Heart left ventricle (tissue), 16 donors: Measurements from ENCODE around the gene AMACR. TPM values are rescaled to one million over a fixed set of nuclear protein-coding genes. Genes with fewer than 3 reads are reported as not detected.
"Not testable (repeated sequence)": the region's sequence is repeated elsewhere in the genome, so short reads cannot be mapped to it uniquely, and the experiment has no call there.

ENCODE experiments used
- ATAC-seq, 4 donors: fragments of 200-7000 bp; cut with Tn5 transposase; one replicate each; pipeline ENCODE4 v1.9.1; 2020 to 2022; ENCODE audit warnings: moderate library complexity in 4 of 4, mild to moderate bottlenecking in 3 of 4, moderate number of reproducible peaks in 1 of 4
- DNase-seq, 5 donors: peaks; one replicate each; pipeline ENCODE4 v3.0.0-alpha.2; 2020
- H3K27ac ChIP-seq, 12 donors: fragments of 200-600 bp; sonication (generic) in 4 of 12; one replicate each; pipeline versions ENCODE4 v1.5.0 to v1.8.0; 2016 to 2022; ENCODE audit warnings: mild to moderate bottlenecking in 2 of 12
- H3K27me3 ChIP-seq, 9 donors: fragments of 200-600 bp; sonication (generic) in 2 of 9; one replicate each; pipeline versions ENCODE4 v1.5.1 to v1.8.0; 2016 to 2022; ENCODE audit warnings: mild to moderate bottlenecking in 3 of 9
- H3K36me3 ChIP-seq, 9 donors: fragments of 200-600 bp; sonication (generic) in 2 of 9; one replicate each; pipeline versions ENCODE4 v1.5.0 to v1.8.0; 2018 to 2022; ENCODE audit warnings: mild to moderate bottlenecking in 2 of 9
- H3K4me1 ChIP-seq, 12 donors: fragments of 200-600 bp; sonication (generic) in 4 of 12; one replicate each; pipeline versions ENCODE4 v1.5.0 to v1.8.0; 2016 to 2022; ENCODE audit warnings: mild to moderate bottlenecking in 3 of 12
- H3K4me3 ChIP-seq, 12 donors: fragments of 200-600 bp; sonication (generic) in 4 of 12; one replicate each; pipeline versions ENCODE4 v1.5.0 to v1.8.0; 2017 to 2022; ENCODE audit warnings: mild to moderate bottlenecking in 9 of 12, moderate library complexity in 4 of 12
- H3K9me3 ChIP-seq, 12 donors: fragments of 200-600 bp; sonication (generic) in 4 of 12; one replicate each; pipeline versions ENCODE4 v1.5.0 to v1.8.0; 2016 to 2022; ENCODE audit warnings: mild to moderate bottlenecking in 1 of 12
- POLR2A ChIP-seq, 2 donors: fragments of 450-650 bp; IDR thresholded peaks; one replicate each; pipeline ENCODE4 v1.6.1; 2017; ENCODE audit warnings: antibody characterized with exemption in 2 of 2, mild to moderate bottlenecking in 2 of 2, moderate library complexity in 2 of 2
- WGBS, 4 donors: extraction: QIAGEN DNeasy Blood & Tissue Kit in 2 of 4; methylation state at CpG; one replicate each; pipeline versions ENCODE4 v1.1.5 to v1.1.7; 2013 to 2018; 5-methylcytosine and 5-hydroxymethylcytosine counted together
- intact Hi-C, 10 donors: fragments of 100-400 bp; cut with DNase I; formaldehyde crosslinking; loops; one replicate each; pipeline versions ENCODE4 v1.11.1 to v1.14.2; 2022
- polyA plus RNA-seq, 2 donors: library from polyadenylated mRNA; stranded (reverse); fragments of 200-250 nt; gene quantifications; one replicate each; pipeline ENCODE4 v1.2.3, GENCODE V29; 2013
- total RNA-seq, 9 donors: library from RNA; depleted of rRNA in 2 of 9; stranded (reverse); fragments of >200 nt in 2 of 9; fragmentation: NEBNext Ultra II Directional in 3 of 9; extraction: Animal tissue kit (Norgen Biotek cat#: 25700) in 3 of 9; gene quantifications; one replicate each; pipeline versions ENCODE4 v1.1.0 to v1.2.4, GENCODE V29; 2016 to 2023
- TF ChIP-seq, protein P1 (sequence below), 12 donors: fragments of 200-600 bp; sonication (generic) in 4 of 12; IDR thresholded peaks; one replicate each; pipeline versions ENCODE4 v1.5.0 to v1.8.0; 2018 to 2022; ENCODE audit warnings: antibody characterized with exemption in 12 of 12, mild to moderate bottlenecking in 5 of 12
- donor health status: ischemic (EF 13 %, LVEDD 7.1; RV severe dilation, severe dysfunction).
- donor health status: healthy with polysubstance abuse.
- donor health status: DM: no; HTN: yes; CAD: no.
- donor health status: DM: no; HTN: no; CAD: no.
- donor health status: ischemic (EF 25% LVEDD 6.9; RV normal size, moderate dysfunction).
- donor health status: ischemic (EF 25% LVEDD 5.7; RV mildly dilated, moderate dysfunction).
- donor health status: healthy.
- donor health status: DM: yes; HTN: yes; CAD: no.
- donor health status: ischemic (EF 35%, LVEDD 5.7; RV mildly dilated, moderate dysfunction).
- donor health status: nonischemic (EF 11% LVEDD 7.7; RV severe dilation, severe dysfunction).
- donor health status: DM: yes; HTN: yes; CAD: no.
- donor health status: PGD.
- donor health status: ischemic (EF 29% LVEDD 5.4; RV normal size, mild dysfunction).
- donor health status: nonischemic (EF 23%, LVEDD 6.1; RV moderate dilation, normal function).

The AMACR gene
- total and polyA plus RNA-seq, 11 donors = 2.6 to 17.5 (median 6.6) TPM

DNA sequence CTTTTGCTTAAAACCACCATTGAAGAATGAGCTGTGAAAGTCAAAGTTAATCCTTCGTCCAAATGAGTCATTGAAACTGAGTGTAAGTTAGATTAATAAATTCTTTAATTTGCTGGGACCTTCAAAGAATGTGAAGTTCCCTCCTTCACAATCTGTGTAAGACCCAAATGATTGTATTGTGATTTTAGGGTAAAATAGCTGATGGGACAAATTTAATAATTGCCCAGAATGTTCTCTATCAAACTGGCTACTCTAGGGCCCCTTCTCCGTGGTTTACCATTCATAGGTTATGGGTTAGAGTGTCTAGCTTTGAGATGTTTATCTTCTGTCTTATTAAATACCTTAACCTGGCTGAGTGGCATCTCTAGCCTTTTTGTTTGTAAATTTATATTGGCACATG, 23.3 kb upstream of the AMACR start:
- Histone ChIP-seq H3K27me3 (no peaks in the 10 kb centered on the region), H3K36me3 (peaks cover 0 to 29% (median 0%) of the 10 kb centered on the region in 9 donors), H3K4me1 (peaks cover 0 to 4% (median 0%) of the 10 kb centered on the region in 12 donors), H3K9me3 (no peaks in the 10 kb centered on the region), H3K4me3 (no peak overlapping the region), H3K27ac (no peak overlapping the region)
- ATAC-seq (no peak), DNase-seq (no peak)
- intact Hi-C loops = no loop called here
- TF ChIP-seq, protein P1, sequence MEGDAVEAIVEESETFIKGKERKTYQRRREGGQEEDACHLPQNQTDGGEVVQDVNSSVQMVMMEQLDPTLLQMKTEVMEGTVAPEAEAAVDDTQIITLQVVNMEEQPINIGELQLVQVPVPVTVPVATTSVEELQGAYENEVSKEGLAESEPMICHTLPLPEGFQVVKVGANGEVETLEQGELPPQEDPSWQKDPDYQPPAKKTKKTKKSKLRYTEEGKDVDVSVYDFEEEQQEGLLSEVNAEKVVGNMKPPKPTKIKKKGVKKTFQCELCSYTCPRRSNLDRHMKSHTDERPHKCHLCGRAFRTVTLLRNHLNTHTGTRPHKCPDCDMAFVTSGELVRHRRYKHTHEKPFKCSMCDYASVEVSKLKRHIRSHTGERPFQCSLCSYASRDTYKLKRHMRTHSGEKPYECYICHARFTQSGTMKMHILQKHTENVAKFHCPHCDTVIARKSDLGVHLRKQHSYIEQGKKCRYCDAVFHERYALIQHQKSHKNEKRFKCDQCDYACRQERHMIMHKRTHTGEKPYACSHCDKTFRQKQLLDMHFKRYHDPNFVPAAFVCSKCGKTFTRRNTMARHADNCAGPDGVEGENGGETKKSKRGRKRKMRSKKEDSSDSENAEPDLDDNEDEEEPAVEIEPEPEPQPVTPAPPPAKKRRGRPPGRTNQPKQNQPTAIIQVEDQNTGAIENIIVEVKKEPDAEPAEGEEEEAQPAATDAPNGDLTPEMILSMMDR (IDR thresholded peaks at IDR 0.05) = no peak
- no peak for TF ChIP-seq POLR2A (IDR thresholded peaks at IDR 0.05)
- 94 to 98% (median 96%) methylated on average over 2 of the region's 2 CpGs for WGBS, 4 donors

DNA sequence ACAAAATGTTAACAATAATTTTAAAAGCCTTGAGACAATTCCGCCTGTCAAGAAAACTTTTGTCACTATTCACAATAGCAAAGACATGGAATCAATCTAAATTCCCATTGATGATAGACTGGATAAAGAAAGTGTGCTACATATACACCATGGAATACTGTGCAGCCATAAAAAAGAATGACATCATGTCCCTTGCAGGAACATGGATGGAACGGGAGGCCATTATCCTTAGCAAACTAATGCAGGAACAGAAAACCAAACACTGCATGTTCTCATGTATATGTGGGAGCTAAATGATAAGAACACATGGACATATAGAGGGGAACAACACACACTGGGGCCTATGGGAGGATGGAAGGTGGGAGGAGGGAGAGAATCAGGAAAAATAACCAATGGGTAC, 22.7 kb upstream of the AMACR start:
- intact Hi-C loops, ATAC-seq, H3K27me3 ChIP-seq, DNase-seq, H3K9me3 ChIP-seq, H3K4me3 ChIP-seq, H3K4me1 ChIP-seq, H3K27ac ChIP-seq: not testable (repeated sequence)
- H3K36me3 ChIP-seq = peaks cover 0 to 29% (median 0%) of the 10 kb centered on the region in 9 donors
- 96 to 98% (median 97%) methylated on average over 2 of the region's 2 CpGs for WGBS, 4 donors

GRCh38 chr5:34030048-34030447, 22.2 kb upstream of the AMACR start:
- intact Hi-C loops = no loop called here

GRCh38 chr5:34028349-34028748, 20.5 kb upstream of the AMACR start:
- Histone ChIP-seq H3K4me3 (no peak overlapping the region), H3K4me1 (peaks cover 0 to 4% (median 0%) of the 10 kb centered on the region in 12 donors), H3K27ac (no peak overlapping the region), H3K36me3 (peaks cover 0 to 13% (median 0%) of the 10 kb centered on the region in 9 donors), H3K9me3 (no peaks in the 10 kb centered on the region), H3K27me3 (no peaks in the 10 kb centered on the region)
- 84 to 86% (median 85%) methylated on average over 3 of the region's 3 CpGs for WGBS, 4 donors
- ATAC-seq (no peak), DNase-seq (no peak)
- intact Hi-C loops = no loop called here
- no peak for TF ChIP-seq POLR2A (IDR thresholded peaks at IDR 0.05)
- TF ChIP-seq, protein P1 (IDR thresholded peaks at IDR 0.05) = no peak

More at GRCh38 chr5:34030048-34030447, 22.2 kb upstream of the AMACR start:
- H3K4me3 ChIP-seq = no peak overlapping the region
- ATAC-seq (no peak), DNase-seq (no peak)
- WGBS, 4 donors = 83 to 89% (median 85%) methylated on average over 1 of the region's 1 CpG
- H3K27ac ChIP-seq = no peak overlapping the region
- no peak for TF ChIP-seq POLR2A (IDR thresholded peaks at IDR 0.05)
- TF ChIP-seq, protein P1 (IDR thresholded peaks at IDR 0.05) = no peak
- H3K4me1 ChIP-seq = peaks cover 0 to 4% (median 0%) of the 10 kb centered on the region in 12 donors
- H3K9me3 ChIP-seq = no peaks in the 10 kb centered on the region
- H3K36me3 ChIP-seq = peaks cover 0 to 26% (median 0%) of the 10 kb centered on the region in 9 donors
- H3K27me3 ChIP-seq = no peaks in the 10 kb centered on the region
